Kidney capillary endothelial cell (primary cell): Measurements from ENCODE around the gene CFHR5.
"Not testable (repeated sequence)": the region's sequence is repeated elsewhere in the genome, so short reads cannot be mapped to it uniquely, and the experiment has no call there.

Experiments
- DNase-seq: peaks from one replicate; pipeline ENCODE4 v3.0.0-alpha.2; 2018; ENCODE audit warnings: low spot score

CFHR5 gene

GRCh38 chr1:196977278-196977677, at the start of gene CFHR5:
TSS of gene CFHR5 (plus strand) at chr1:196977556. CDS start at chr1:196977665, 109 bp downstream.
- no peak for DNase-seq

- DNase-seq: not testable (repeated sequence)
Measured at GRCh38 chr1:196932853-196933252, 44.5 kb upstream of the CFHR5 start.

GRCh38 chr1:196933531-196934189, 43.7 kb upstream of the CFHR5 start:
- no peak for DNase-seq

GRCh38 chr1:196941474-196941873, 35.9 kb upstream of the CFHR5 start:
- DNase-seq: not testable (repeated sequence)

GRCh38 chr1:196943568-196943967, 33.8 kb upstream of the CFHR5 start, which contains the start of gene CFHR2:
TSS of gene CFHR2 (plus strand) at chr1:196943738. CDS start at chr1:196943881, 143 bp downstream.
- DNase-seq: not testable (repeated sequence)

- DNase-seq: no peak
Measured at GRCh38 chr1:196951711-196952394, 25.5 kb upstream of the CFHR5 start.

- no peak for DNase-seq
Measured at GRCh38 chr1:196954778-196955177, 22.6 kb upstream of the CFHR5 start.

- no peak for DNase-seq
Measured at GRCh38 chr1:196955926-196956325, 21.4 kb upstream of the CFHR5 start.

- no peak for DNase-seq
Measured at GRCh38 chr1:196960854-196961253, 16.5 kb upstream of the CFHR5 start.

- DNase-seq: no peak
Measured at GRCh38 chr1:196970182-196970581, 7.2 kb upstream of the CFHR5 start.

- DNase-seq: no peak
Measured at GRCh38 chr1:196976278-196976677, 1.1 kb upstream of the CFHR5 start.

GRCh38 chr1:196980859-196981258, 3.5 kb downstream of the CFHR5 start:
- no peak for DNase-seq

GRCh38 chr1:196982247-196982646, 4.9 kb downstream of the CFHR5 start:
- DNase-seq: not testable (repeated sequence)

GRCh38 chr1:196991919-196992651, 14.7 kb downstream of the CFHR5 start:
- not testable (repeated sequence) for DNase-seq

GRCh38 chr1:196993916-196994315, 16.6 kb downstream of the CFHR5 start:
- no peak for DNase-seq

GRCh38 chr1:196997423-196997822, 20.1 kb downstream of the CFHR5 start:
- DNase-seq: peak; percentile 11

GRCh38 chr1:197001828-197002227, 24.5 kb downstream of the CFHR5 start:
- DNase-seq: no peak

GRCh38 chr1:197003132-197003531, 25.8 kb downstream of the CFHR5 start:
- no peak for DNase-seq

- no peak for DNase-seq
Measured at GRCh38 chr1:197008861-197009260, 31.5 kb downstream of the CFHR5 start.

- DNase-seq: no peak
Measured at GRCh38 chr1:197011614-197012013, 34.3 kb downstream of the CFHR5 start.

GRCh38 chr1:197013234-197013633, 35.9 kb downstream of the CFHR5 start:
- DNase-seq: no peak

- no peak for DNase-seq
Measured at GRCh38 chr1:197016751-197017150, 39.4 kb downstream of the CFHR5 start.
